T-cell (primary cell): ENCODE measurements around the gene RBPJ. TPM values are rescaled to one million over a fixed set of nuclear protein-coding genes. Genes with fewer than 3 reads are reported as not detected.

Experiments
- ATAC-seq, 4 experiments: fragments of 200-7000 bp in 3 of 4; fragments of 150-1000 bp in 1 of 4; cut with Tn5 transposase; replicated peaks in 1 of 4; 1 replicate in 3 of 4; 2 replicates in 1 of 4; pipeline ENCODE4 v1.10.0; 2021; ENCODE audit warnings: moderate library complexity in 3 of 4, mild to moderate bottlenecking in 2 of 4, moderate number of reproducible peaks in 1 of 4
- CTCF ChIA-PET, 2 donors: fragments of 300-600 bp; sonication (Branson Sonifier 250); formaldehyde crosslinking; loops; one replicate each; lab custom pipeline; 2022; ENCODE audit warnings: antibody characterized with exemption in 2 of 2; lab: Charles Lee
- POLR2A ChIA-PET, 2 donors: fragments of 300-600 bp; sonication (Branson Sonifier 250); formaldehyde crosslinking; loops; one replicate each; lab custom pipeline; 2022; ENCODE audit warnings: antibody characterized with exemption in 2 of 2; lab: Charles Lee
- DNase-seq, 35 experiments: peaks; one replicate each; pipeline versions ENCODE4 v3.0.0 to v3.0.0-alpha.2; 2013 to 2023
- H3K27ac ChIP-seq: one replicate; pipeline ENCODE4 v1.5.1; 2013; ENCODE audit warnings: low read length
- H3K27me3 ChIP-seq, 2 experiments: replicated peaks in 1 of 2; 1 replicate in 1 of 2; 2 replicates in 1 of 2; pipeline versions ENCODE4 v1.6.1 to v1.7.0; 2013; ENCODE audit warnings: low read length in 1 of 2, mixed read lengths in 1 of 2; ENCODE audit not compliant: control insufficient read depth in 2 of 2, insufficient read depth in 2 of 2; ENCODE audit errors: extremely low read depth in 1 of 2
- H3K36me3 ChIP-seq, 2 donors: 1 replicate in 1 of 2; 2 replicates in 1 of 2; pipeline versions ENCODE4 v1.6.1 to v1.7.0; 2013; ENCODE audit warnings: low read length in 1 of 2; ENCODE audit not compliant: control insufficient read depth in 2 of 2, insufficient read depth in 1 of 2; ENCODE audit errors: extremely low read depth in 1 of 2
- H3K4me1 ChIP-seq, 2 experiments: 1 replicate in 1 of 2; 2 replicates in 1 of 2; pipeline versions ENCODE4 v1.6.1 to v1.7.0; 2013; ENCODE audit warnings: low read length in 2 of 2, mixed read lengths in 1 of 2; ENCODE audit not compliant: insufficient read depth in 2 of 2, control insufficient read depth in 1 of 2; ENCODE audit errors: extremely low read depth in 1 of 2
- H3K4me3 ChIP-seq, 2 donors: 1 replicate in 1 of 2; 2 replicates in 1 of 2; pipeline versions ENCODE4 v1.5.1 to v1.7.0; 2013; ENCODE audit warnings: mild to moderate bottlenecking in 2 of 2, low read length in 1 of 2, moderate library complexity in 1 of 2; ENCODE audit not compliant: control insufficient read depth in 1 of 2; ENCODE audit errors: extremely low read depth in 1 of 2
- H3K9me3 ChIP-seq: 2 replicates; pipeline ENCODE4 v1.7.0; 2013
- H3K27ac Mint-ChIP-seq, 2 donors: one replicate each; pipeline ENCODE4 v1.8.0; 2020 to 2021; ENCODE audit warnings: mild to moderate bottlenecking in 2 of 2, mixed read lengths in 2 of 2
- H3K27me3 Mint-ChIP-seq, 2 donors: one replicate each; pipeline ENCODE4 v1.8.0; 2021 to 2022; ENCODE audit warnings: mixed read lengths in 2 of 2
- H3K36me3 Mint-ChIP-seq: one replicate; pipeline ENCODE4 v1.8.0; 2021; ENCODE audit warnings: mixed read lengths
- H3K4me1 Mint-ChIP-seq, 3 donors: one replicate each; pipeline ENCODE4 v1.8.0; 2020 to 2022; ENCODE audit warnings: mixed read lengths in 3 of 3, mild to moderate bottlenecking in 1 of 3
- H3K4me3 Mint-ChIP-seq, 3 donors: one replicate each; pipeline ENCODE4 v1.8.0; 2020 to 2022; ENCODE audit warnings: mild to moderate bottlenecking in 3 of 3, mixed read lengths in 3 of 3, moderate library complexity in 3 of 3
- H3K9me3 Mint-ChIP-seq, 3 donors: one replicate each; pipeline ENCODE4 v1.8.0; 2020 to 2022; ENCODE audit warnings: mixed read lengths in 3 of 3
- WGBS: methylation state at CpG from one replicate; pipeline ENCODE4 v1.1.5; 2013; ENCODE audit warnings: missing lambda C conversion rate; ENCODE audit not compliant: insufficient coverage; 5-methylcytosine and 5-hydroxymethylcytosine counted together
- total RNA-seq, 35 experiments: library from RNA in 6 of 35; stranded (reverse) in 6 of 35; fragments of 120-200 nt in 1 of 35; gene quantifications; one replicate each; pipeline versions ENCODE4 v1.2.1 to v1.2.4 and lab custom pipeline; 2013 to 2026

RBPJ gene
- total RNA-seq, 5 donors from 2014 or later (not counting 1 experiment from before 2014, with no cell fraction given) = 55.6 to 81.1 (median 60.5) TPM

DNA sequence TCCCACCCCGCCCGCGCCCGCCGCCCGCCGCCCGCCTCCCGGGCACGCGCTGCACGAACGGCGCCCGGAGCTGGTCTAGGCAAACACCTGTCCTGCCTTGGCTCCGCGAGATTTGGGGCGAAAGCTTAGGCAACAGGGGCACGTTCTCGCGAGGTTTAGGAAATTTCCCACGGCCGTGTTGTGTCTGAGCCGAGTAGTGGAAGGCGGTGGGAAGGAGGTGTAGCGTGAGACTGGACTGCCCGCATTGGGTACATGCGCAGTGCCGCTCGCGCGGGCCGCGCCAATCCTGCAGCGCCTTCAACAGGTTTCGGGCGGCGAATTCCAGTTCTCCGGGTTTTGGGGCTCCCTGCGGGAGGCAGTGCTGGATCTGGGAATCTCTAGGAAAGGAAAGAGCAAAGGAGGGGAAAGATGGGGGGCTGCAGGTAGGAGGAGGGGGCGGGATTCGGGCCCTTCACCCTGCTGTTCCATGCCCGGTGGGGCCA lies 1.3 kb upstream of the RBPJ start:
- DNase-seq (peak; percentile 89 to 99 (median 94)), ATAC-seq (peak; percentile 77 to 82 (median 80))
- Mint-ChIP-seq H3K36me3 (no peaks in the 10 kb centered on the region), H3K27ac (peak overlapping the region; percentile 99 to 100), H3K4me1 (peaks cover 25 to 44% (median 39%) of the 10 kb centered on the region in 3 donors), H3K4me3 (peak overlapping the region; percentile 91 to 99 (median 99)), H3K9me3 (peaks cover 0 to 21% (median 4%) of the 10 kb centered on the region in 3 donors), H3K27me3 (peaks cover 0 to under 1% of the 10 kb centered on the region in 2 donors)
- Histone ChIP-seq H3K27me3 (no peaks in the 10 kb centered on the region), H3K9me3 (no peaks in the 10 kb centered on the region), H3K4me3 (peak overlapping the region; percentile 86 to 99), H3K27ac (peak overlapping the region; percentile 93), H3K36me3 (no peaks in the 10 kb centered on the region), H3K4me1 (peaks cover 17 to 27% of the 10 kb centered on the region in 2 experiments)
- under 1% methylated on average over 38 of the region's 43 CpGs for WGBS
- CTCF ChIA-PET = interaction anchor here in 1 of 2 donors (0.6 to 2.9 kb wide), 9 partner anchors 10 to 902 kb away, joined by 3 to 24 read pairs (median 4); no protein-coding TSS in a partner anchor
- POLR2A ChIA-PET = interaction anchor here (0.6 to 1.6 kb wide), 10 partner anchors 49 to 567 kb away, joined by 3 to 14 read pairs (median 4); partner anchors contain the start of gene TBC1D19 (in 1 of the 2)

GRCh38 chr4:26319949-26320537 lies 771 bp upstream of the RBPJ start:
- DNase-seq = peak in 24 of 35 experiments; percentile 5 to 62 (median 22)
- Histone ChIP-seq H3K27ac (peak overlapping the region; percentile 93), H3K4me3 (peak overlapping the region; percentile 86 to 99), H3K36me3 (no peaks in the 10 kb centered on the region), H3K9me3 (no peaks in the 10 kb centered on the region), H3K4me1 (peaks cover 17 to 27% of the 10 kb centered on the region in 2 experiments), H3K27me3 (no peaks in the 10 kb centered on the region)
- POLR2A ChIA-PET = interaction anchor here in 1 of 2 donors (0.5 to 1.6 kb wide), 5 partner anchors 199 to 566 kb away, joined by 3 to 14 read pairs (median 4); partner anchors contain the start of gene TBC1D19
- ATAC-seq = peak; percentile 9 to 19 (median 15)
- Mint-ChIP-seq H3K4me3 (peak overlapping the region; percentile 91 to 99 (median 99)), H3K27ac (peak overlapping the region; percentile 99 to 100), H3K9me3 (peaks cover 0 to 19% (median 4%) of the 10 kb centered on the region in 3 donors), H3K4me1 (peaks cover 28 to 47% (median 42%) of the 10 kb centered on the region in 3 donors), H3K36me3 (no peaks in the 10 kb centered on the region), H3K27me3 (no peaks in the 10 kb centered on the region)
- 0% methylated on average over 27 of the region's 33 CpGs for WGBS
- CTCF ChIA-PET = interaction anchor here in 1 of 2 donors (0.6 to 2.9 kb wide), 3 partner anchors 9 to 664 kb away, joined by 4 to 24 read pairs (median 9); no protein-coding TSS in a partner anchor

GRCh38 chr4:26321373-26322221 lies 783 bp downstream of the RBPJ start:
- peak overlapping the region; percentile 89 to 98 (median 91) for H3K4me3 Mint-ChIP-seq
- H3K36me3 Mint-ChIP-seq = no peaks in the 10 kb centered on the region
- peak overlapping the region; percentile 91 to 95 for H3K27ac Mint-ChIP-seq
- POLR2A ChIA-PET = no interaction called here
- WGBS = 1% methylated on average over 36 of the region's 52 CpGs
- Histone ChIP-seq H3K4me1 (peaks cover 17 to 27% of the 10 kb centered on the region in 2 experiments), H3K4me3 (peak overlapping the region; percentile 74 to 97), H3K27me3 (no peaks in the 10 kb centered on the region), H3K27ac (peak overlapping the region; percentile 45), H3K36me3 (no peaks in the 10 kb centered on the region), H3K9me3 (no peaks in the 10 kb centered on the region)
- no peaks in the 10 kb centered on the region for H3K27me3 Mint-ChIP-seq
- ATAC-seq (no peak), DNase-seq (peak in 30 of 35 experiments; percentile 5 to 51 (median 24))
- CTCF ChIA-PET = interaction anchor here in 1 of 2 donors (0.7 kb wide), 1 partner anchor 10 kb away, joined by 3 read pairs; no protein-coding TSS in a partner anchor
- peaks cover 34 to 50% (median 48%) of the 10 kb centered on the region in 3 donors for H3K4me1 Mint-ChIP-seq
- H3K9me3 Mint-ChIP-seq = peaks cover 0 to 9% (median 0%) of the 10 kb centered on the region in 3 donors

GRCh38 chr4:26322346-26322745 lies 1.5 kb downstream of the RBPJ start:
- WGBS = no CpG with 5 or more reads among the region's 7 CpGs
- ChIA-PET CTCF (interaction anchor here in 1 of 2 donors (0.7 kb wide), 1 partner anchor 9 kb away, joined by 3 read pairs; no protein-coding TSS in a partner anchor), POLR2A (no interaction called here)
- peak overlapping the region; percentile 91 to 95 for H3K27ac Mint-ChIP-seq
- peak overlapping the region in 1 of 2 donors; percentile 74 for H3K4me3 ChIP-seq
- H3K36me3 Mint-ChIP-seq = no peaks in the 10 kb centered on the region
- H3K4me1 Mint-ChIP-seq = peaks cover 37 to 50% (median 47%) of the 10 kb centered on the region in 3 donors
- H3K4me3 Mint-ChIP-seq = peak overlapping the region; percentile 89 to 98 (median 91)
- ATAC-seq = no peak
- no peaks in the 10 kb centered on the region for H3K27me3 Mint-ChIP-seq
- H3K27me3 ChIP-seq = no peaks in the 10 kb centered on the region
- no peak overlapping the region for H3K27ac ChIP-seq
- no peaks in the 10 kb centered on the region for H3K36me3 ChIP-seq
- H3K4me1 ChIP-seq = peaks cover 17 to 27% of the 10 kb centered on the region in 2 experiments
- H3K9me3 Mint-ChIP-seq = peaks cover 0 to 4% (median 0%) of the 10 kb centered on the region in 3 donors
- H3K9me3 ChIP-seq = no peaks in the 10 kb centered on the region
- no peak for DNase-seq

- CTCF ChIA-PET = no interaction called here
- no CpG with 5 or more reads among the region's 2 CpGs for WGBS
- H3K4me1 ChIP-seq = peaks cover 17 to 23% of the 10 kb centered on the region in 2 experiments
Observed at GRCh38 chr4:26323821-26324220, 3.0 kb downstream of the RBPJ start.

More at GRCh38 chr4:26323821-26324220, 3.0 kb downstream of the RBPJ start:
- no peak for DNase-seq
- Mint-ChIP-seq H3K27me3 (no peaks in the 10 kb centered on the region), H3K4me1 (peaks cover 35 to 50% (median 45%) of the 10 kb centered on the region in 3 donors), H3K9me3 (no peaks in the 10 kb centered on the region), H3K4me3 (no peak overlapping the region), H3K27ac (no peak overlapping the region), H3K36me3 (no peaks in the 10 kb centered on the region)
- H3K36me3 ChIP-seq = no peaks in the 10 kb centered on the region
- no peak overlapping the region for H3K4me3 ChIP-seq
- H3K27ac ChIP-seq = no peak overlapping the region
- no peak for ATAC-seq
- H3K9me3 ChIP-seq = no peaks in the 10 kb centered on the region
- POLR2A ChIA-PET = interaction anchor here in 1 of 2 donors (0.5 kb wide), 1 partner anchor 1167 kb away, joined by 4 read pairs; no protein-coding TSS in a partner anchor
- H3K27me3 ChIP-seq = no peaks in the 10 kb centered on the region
